K562 (cell line): ENCODE results near the gene OR7A5. TPM values are rescaled to one million over a fixed set of nuclear protein-coding genes. Genes with fewer than 3 reads are reported as not detected.

Source experiments
- ATAC-seq: fragments of 200-7000 bp; cut with Tn5 transposase; 3 replicates; pipeline ENCODE4 v1.9.1; 2020; ENCODE audit warnings: moderate library complexity
- BruUV-seq: library from RNA; stranded (reverse); fragments of 400-500 nt; replicated peaks from 2 replicates; lab custom pipeline; 2021; lab: Mats Ljungman, UMichigan
- CTCF ChIA-PET: fragments of 300-600 bp; formaldehyde crosslinking; extraction: SDS; loops from one replicate; lab custom pipeline; 2021; ENCODE audit warnings: low intra/inter-chr PET ratio; lab: Yijun Ruan, JAX
- POLR2A ChIA-PET: fragments of 300-600, 350-650 bp; sonication (Branson Sonifier 250); formaldehyde crosslinking; extraction: SDS; loops from one replicate; lab custom pipeline; 2021; ENCODE audit warnings: antibody characterized with exemption, inconsistent platforms; lab: Yijun Ruan, JAX
- DNase-seq, 4 experiments: peaks; one replicate each; pipeline versions ENCODE4 v3.0.0 to v3.0.0-alpha.2; 2011 to 2018; ENCODE audit warnings: low spot score in 3 of 4, mixed read lengths in 3 of 4; ENCODE audit errors: extremely low read depth in 1 of 4
- FAIRE-seq: peaks from 2 replicates; lab custom pipeline; 2011; peaks lifted over from hg19 to GRCh38; lab: Jason Lieb, UNC
- H2AFZ ChIP-seq: 2 replicates; pipeline ENCODE4 v1.6.0; 2011; ENCODE audit warnings: low read depth, low read length, control low read depth, inconsistent platforms
- H3K27ac ChIP-seq: fragments of 200-600 bp; 3 replicates; pipeline ENCODE4 v1.8.0; 2011; ENCODE audit warnings: low read depth, mild to moderate bottlenecking, control low read depth, inconsistent platforms, low read length, moderate library complexity, mixed read lengths; ENCODE audit errors: extremely low read depth
- H3K27me3 ChIP-seq, 2 experiments: fragments of 300-600 bp in 1 of 2; 2 replicates in 1 of 2; 3 replicates in 1 of 2; pipeline versions ENCODE4 v1.6.0 to v1.8.0; 2011; ENCODE audit warnings: inconsistent platforms in 2 of 2, low read length in 2 of 2, mild to moderate bottlenecking in 1 of 2, mixed read lengths in 1 of 2, moderate library complexity in 1 of 2; ENCODE audit not compliant: control insufficient read depth in 2 of 2, insufficient read depth in 2 of 2
- H3K36me3 ChIP-seq: fragments of 300-600 bp; 3 replicates; pipeline ENCODE4 v1.8.0; 2011; ENCODE audit warnings: mild to moderate bottlenecking, low read length, inconsistent platforms; ENCODE audit not compliant: control insufficient read depth, insufficient read depth
- H3K4me1 ChIP-seq, 2 experiments: fragments of 200-600 bp in 1 of 2; replicated peaks in 1 of 2; 2 replicates in 1 of 2; 3 replicates in 1 of 2; pipeline versions ENCODE4 v1.5.1 to v1.8.0; 2011; ENCODE audit warnings: inconsistent platforms in 2 of 2, low read length in 2 of 2, mild to moderate bottlenecking in 1 of 2, mixed read lengths in 1 of 2, moderate library complexity in 1 of 2; ENCODE audit not compliant: control insufficient read depth in 2 of 2, insufficient read depth in 2 of 2
- H3K4me2 ChIP-seq: 2 replicates; pipeline ENCODE4 v1.6.1; 2011; ENCODE audit warnings: low read length, control low read depth, inconsistent platforms, mixed read lengths; ENCODE audit not compliant: insufficient read depth
- H3K4me3 ChIP-seq: fragments of 200-600 bp; sonication (generic), shearing (Covaris generic); 2 replicates; pipeline ENCODE4 v1.5.1; 2016; ENCODE audit warnings: control low read depth, inconsistent platforms
- H3K79me2 ChIP-seq: fragments of 200-600 bp; 3 replicates; pipeline ENCODE4 v1.8.0; 2011; ENCODE audit warnings: low read length, inconsistent platforms; ENCODE audit not compliant: control insufficient read depth, insufficient read depth
- H3K9ac ChIP-seq, 2 experiments: 2 replicates each; pipeline versions ENCODE4 v1.6.0 to v1.6.1; 2011; ENCODE audit warnings: low read depth in 2 of 2, low read length in 2 of 2, control low read depth in 1 of 2, inconsistent platforms in 1 of 2, mild to moderate bottlenecking in 1 of 2, mixed read lengths in 1 of 2; ENCODE audit not compliant: insufficient read depth in 1 of 2
- H3K9me1 ChIP-seq: one replicate; pipeline ENCODE4 v1.6.0; 2011; ENCODE audit warnings: inconsistent platforms, mild to moderate bottlenecking, low read length, moderate library complexity; ENCODE audit not compliant: control insufficient read depth, insufficient read depth
- H3K9me3 ChIP-seq: replicated peaks from 2 replicates; pipeline ENCODE4 v1.5.1; 2011; ENCODE audit warnings: low read depth, low read length, inconsistent platforms; ENCODE audit not compliant: control insufficient read depth, insufficient read depth
- H4K20me1 ChIP-seq: replicated peaks from 2 replicates; pipeline ENCODE4 v1.6.1; 2011; ENCODE audit warnings: low read length, inconsistent platforms, mixed read lengths; ENCODE audit not compliant: control insufficient read depth, insufficient read depth
- DDX20 ChIP-seq: fragments of 450-650 bp; IDR thresholded peaks from 2 replicates; pipeline ENCODE4 v1.6.1; 2016; ENCODE audit warnings: missing genetic modification characterization, low read depth, mild to moderate bottlenecking, missing compliant biosample characterization, moderate library complexity
- MECOM ChIP-seq: fragments of 250-450 bp; sonication (Bioruptor Pico); IDR thresholded peaks from 2 replicates; pipeline ENCODE4 v1.8.0; 2022; ENCODE audit warnings: inconsistent platforms
- MTA2 ChIP-seq: fragments of 450-650 bp; IDR thresholded peaks from 2 replicates; pipeline ENCODE4 v1.6.1; 2016; ENCODE audit warnings: low read depth
- PTRF ChIP-seq: fragments of 450-650 bp; IDR thresholded peaks from 2 replicates; pipeline ENCODE4 v1.6.1; 2016; ENCODE audit warnings: mild to moderate bottlenecking, missing genetic modification characterization, missing compliant biosample characterization
- PTTG1 ChIP-seq: fragments of 450-650 bp; IDR thresholded peaks from 2 replicates; pipeline ENCODE4 v1.6.1; 2016; ENCODE audit warnings: low read depth, mild to moderate bottlenecking, missing genetic modification characterization, missing compliant biosample characterization
- PYGO2 ChIP-seq: fragments of 450-650 bp; IDR thresholded peaks from 2 replicates; pipeline ENCODE4 v1.6.1; 2016; ENCODE audit warnings: mild to moderate bottlenecking, missing genetic modification characterization, moderate library complexity, missing compliant biosample characterization
- TAF1 ChIP-seq: IDR thresholded peaks from 2 replicates; pipeline ENCODE4 v1.6.1; 2011; ENCODE audit warnings: mild to moderate bottlenecking, low read length, moderate library complexity; ENCODE audit not compliant: insufficient read depth, control insufficient read depth, severe bottlenecking; ENCODE audit errors: extremely low read depth
- ZNF668 ChIP-seq: fragments of 250-450 bp; sonication (Bioruptor Pico); IDR thresholded peaks from 2 replicates; pipeline ENCODE4 v1.8.0; 2022; ENCODE audit warnings: mild to moderate bottlenecking, inconsistent platforms
- ZNF717 ChIP-seq: fragments of 250-450 bp; sonication (Bioruptor Pico); IDR thresholded peaks from 2 replicates; pipeline ENCODE4 v1.5.0; 2021
- ZNF740 ChIP-seq, 3 experiments: fragments of 200-800 bp in 1 of 3; sonication (Bioruptor generic) in 1 of 3; sonication (generic) in 1 of 3; formaldehyde crosslinking in 1 of 3; IDR thresholded peaks; 2 replicates each; pipeline versions ENCODE4 v1.6.1 to v1.8.0; 2016 to 2022; ENCODE audit warnings: mild to moderate bottlenecking in 2 of 3, missing compliant biosample characterization in 2 of 3, missing genetic modification characterization in 2 of 3, missing genetic modification reagents in 1 of 3
- WGBS: fragments of 100-300 bp; shearing (Covaris generic); methylation state at CpG from one replicate; pipeline ENCODE4 v1.1.6; 2016; ENCODE audit warnings: low coverage, mixed read lengths; ENCODE audit not compliant: insufficient coverage; ENCODE audit errors: missing lambda C conversion rate; 5-methylcytosine and 5-hydroxymethylcytosine counted together
- in situ Hi-C: fragments of 300-500 bp; cut with MboI; formaldehyde crosslinking; loops from 4 replicates; pipeline ENCODE4 v1.15.0; 2018; ENCODE audit warnings: inconsistent platforms, mixed read lengths
- intact Hi-C: fragments of 100-400 bp; cut with micrococcal nuclease; formaldehyde crosslinking; loops from 2 replicates; pipeline ENCODE4 v1.14.2; 2022
- polyA plus RNA-seq, 8 experiments: library from polyadenylated mRNA; depleted of rRNA in 4 of 8; stranded (reverse) in 5 of 8; unstranded in 3 of 8; fragments of >200 nt; fragmentation: Nextera tagmentation in 2 of 8; fragmentation: Illumina TruSeq in 1 of 8; extraction: Ambion mirVana in 2 of 8; extraction: Trizol in 1 of 8; gene quantifications; 2 replicates each; pipeline versions ENCODE4 v1.2.1 to v1.2.3, GENCODE V29; 2011 to 2014; ENCODE audit warnings: inconsistent platforms in 1 of 8, missing spikeins in 1 of 8
- total RNA-seq, 7 experiments: library from RNA; depleted of rRNA in 6 of 7; stranded (reverse); fragments of >200 nt in 6 of 7; fragmentation: Illumina TruSeq in 2 of 7; extraction: Trizol in 2 of 7; gene quantifications; 2 replicates each; pipeline versions ENCODE4 v1.2.1 to v1.2.3, GENCODE V29; 2011 to 2021; ENCODE audit warnings: low replicate concordance in 1 of 7
- TF ChIP-seq, protein P1 (sequence below): fragments of 450-650 bp; conservative IDR thresholded peaks from 2 replicates; pipeline ENCODE4 v1.6.1; 2016; ENCODE audit warnings: missing genetic modification characterization, low read depth, mild to moderate bottlenecking, control low read depth, missing compliant biosample characterization
- TF ChIP-seq, protein P2 (sequence below): fragments of 450-650 bp; IDR thresholded peaks from 2 replicates; pipeline ENCODE4 v1.6.1; 2017; ENCODE audit warnings: antibody characterized with exemption, mild to moderate bottlenecking

The OR7A5 gene
- total and polyA plus RNA-seq, 9 of the 15 experiments (the other 6 are each of a cell fraction or from before 2014, with no cell fraction given) = not detected

DNA sequence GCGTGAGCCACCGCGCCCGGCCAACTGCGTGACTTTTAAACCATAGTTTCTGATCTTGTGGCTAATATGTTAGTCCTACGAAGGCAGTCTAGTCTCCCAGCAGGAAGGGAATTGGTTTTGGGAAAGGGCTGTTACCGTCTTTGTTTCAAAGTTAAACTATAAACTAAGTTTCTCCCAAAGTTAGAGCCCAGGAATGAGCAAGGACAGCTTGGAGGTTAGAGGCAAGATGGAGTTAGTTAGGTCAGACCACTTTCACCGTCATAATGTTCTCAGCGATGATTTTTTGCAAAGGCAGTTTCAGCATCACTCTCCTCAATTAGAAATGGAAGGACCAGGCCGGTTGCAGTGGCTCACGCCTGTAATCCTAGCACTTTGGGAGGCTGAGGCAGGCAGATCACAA lies 39.0 kb downstream of the OR7A5 start:
- CTCF ChIA-PET = no interaction called here

More for the DNA sequence above, 39.0 kb downstream of the OR7A5 start:
- Histone ChIP-seq H3K4me3 (no peak overlapping the region), H3K9me1 (no peaks in the 10 kb centered on the region), H3K4me2 (no peak overlapping the region), H3K9me3 (no peaks in the 10 kb centered on the region), H2AFZ (no peak overlapping the region), H3K79me2 (no peaks in the 10 kb centered on the region), H3K27me3 (no peaks in the 10 kb centered on the region; a peak in 1 of 5 replicates), H3K36me3 (no peaks in the 10 kb centered on the region), H3K27ac (no peak overlapping the region), H4K20me1 (no peaks in the 10 kb centered on the region), H3K9ac (no peak overlapping the region)
- intact Hi-C loops = no loop called here
- no TSS peak for BruUV-seq
- FAIRE-seq (no peak), ATAC-seq (no peak), DNase-seq (no peak)
- in situ Hi-C loops = no loop called here
- 68% methylated on average over 11 of the region's 11 CpGs for WGBS
- 0 out of 2 replicates have a peak, but pooled peaks have one; percentile 18 for TF ChIP-seq ZNF668 (CRISPR knock-in tag)
- TF ChIP-seq, protein P1, sequence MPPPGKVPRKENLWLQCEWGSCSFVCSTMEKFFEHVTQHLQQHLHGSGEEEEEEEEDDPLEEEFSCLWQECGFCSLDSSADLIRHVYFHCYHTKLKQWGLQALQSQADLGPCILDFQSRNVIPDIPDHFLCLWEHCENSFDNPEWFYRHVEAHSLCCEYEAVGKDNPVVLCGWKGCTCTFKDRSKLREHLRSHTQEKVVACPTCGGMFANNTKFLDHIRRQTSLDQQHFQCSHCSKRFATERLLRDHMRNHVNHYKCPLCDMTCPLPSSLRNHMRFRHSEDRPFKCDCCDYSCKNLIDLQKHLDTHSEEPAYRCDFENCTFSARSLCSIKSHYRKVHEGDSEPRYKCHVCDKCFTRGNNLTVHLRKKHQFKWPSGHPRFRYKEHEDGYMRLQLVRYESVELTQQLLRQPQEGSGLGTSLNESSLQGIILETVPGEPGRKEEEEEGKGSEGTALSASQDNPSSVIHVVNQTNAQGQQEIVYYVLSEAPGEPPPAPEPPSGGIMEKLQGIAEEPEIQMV (tag) = 0 out of 2 replicates have a peak, but pooled peaks have one; percentile 21
- TF ChIP-seq PTRF (tag) = 0 out of 2 replicates have a peak, but pooled peaks have one; percentile 17
- no peak for TF ChIP-seq ZNF740 (CRISPR knock-in tag; IDR thresholded peaks at IDR 0.05)
- TF ChIP-seq ZNF740 (tag; IDR thresholded peaks at IDR 0.05) = peak in 1 of 2 experiments; percentile 35; a peak in 1 of 4 replicates
- TF ChIP-seq ZNF717 = no peak
- TF ChIP-seq PYGO2 (tag) = peak; percentile 60; the same call in 1 of the 2 replicates
- TF ChIP-seq, protein P2, sequence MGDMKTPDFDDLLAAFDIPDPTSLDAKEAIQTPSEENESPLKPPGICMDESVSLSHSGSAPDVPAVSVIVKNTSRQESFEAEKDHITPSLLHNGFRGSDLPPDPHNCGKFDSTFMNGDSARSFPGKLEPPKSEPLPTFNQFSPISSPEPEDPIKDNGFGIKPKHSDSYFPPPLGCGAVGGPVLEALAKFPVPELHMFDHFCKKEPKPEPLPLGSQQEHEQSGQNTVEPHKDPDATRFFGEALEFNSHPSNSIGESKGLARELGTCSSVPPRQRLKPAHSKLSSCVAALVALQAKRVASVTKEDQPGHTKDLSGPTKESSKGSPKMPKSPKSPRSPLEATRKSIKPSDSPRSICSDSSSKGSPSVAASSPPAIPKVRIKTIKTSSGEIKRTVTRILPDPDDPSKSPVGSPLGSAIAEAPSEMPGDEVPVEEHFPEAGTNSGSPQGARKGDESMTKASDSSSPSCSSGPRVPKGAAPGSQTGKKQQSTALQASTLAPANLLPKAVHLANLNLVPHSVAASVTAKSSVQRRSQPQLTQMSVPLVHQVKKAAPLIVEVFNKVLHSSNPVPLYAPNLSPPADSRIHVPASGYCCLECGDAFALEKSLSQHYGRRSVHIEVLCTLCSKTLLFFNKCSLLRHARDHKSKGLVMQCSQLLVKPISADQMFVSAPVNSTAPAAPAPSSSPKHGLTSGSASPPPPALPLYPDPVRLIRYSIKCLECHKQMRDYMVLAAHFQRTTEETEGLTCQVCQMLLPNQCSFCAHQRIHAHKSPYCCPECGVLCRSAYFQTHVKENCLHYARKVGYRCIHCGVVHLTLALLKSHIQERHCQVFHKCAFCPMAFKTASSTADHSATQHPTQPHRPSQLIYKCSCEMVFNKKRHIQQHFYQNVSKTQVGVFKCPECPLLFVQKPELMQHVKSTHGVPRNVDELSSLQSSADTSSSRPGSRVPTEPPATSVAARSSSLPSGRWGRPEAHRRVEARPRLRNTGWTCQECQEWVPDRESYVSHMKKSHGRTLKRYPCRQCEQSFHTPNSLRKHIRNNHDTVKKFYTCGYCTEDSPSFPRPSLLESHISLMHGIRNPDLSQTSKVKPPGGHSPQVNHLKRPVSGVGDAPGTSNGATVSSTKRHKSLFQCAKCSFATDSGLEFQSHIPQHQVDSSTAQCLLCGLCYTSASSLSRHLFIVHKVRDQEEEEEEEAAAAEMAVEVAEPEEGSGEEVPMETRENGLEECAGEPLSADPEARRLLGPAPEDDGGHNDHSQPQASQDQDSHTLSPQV = peak; percentile 66
- no peak for TF ChIP-seq TAF1
- no peak for TF ChIP-seq MTA2
- TF ChIP-seq DDX20 (tag) = 0 out of 2 replicates have a peak, but pooled peaks have one; percentile 55
- peak; percentile 66; the same call in 1 of the 2 replicates for TF ChIP-seq PTTG1 (tag)
- peak; percentile 33; the same call in 1 of the 2 replicates for TF ChIP-seq MECOM (CRISPR knock-in tag)
- TF ChIP-seq, all 486 proteins: peak for 9
- H3K4me1 ChIP-seq = peaks cover 0 to 7% of the 10 kb centered on the region in 2 experiments; a peak in 1 of 5 replicates
- POLR2A ChIA-PET = interaction anchor here (1.0 to 1.3 kb wide), 3 partner anchors 9 to 95 kb away, joined by 3 to 4 read pairs (median 3); no protein-coding TSS in a partner anchor
